ENCODE measurements around the gene ARMH1. TPM values are rescaled to one million over a fixed set of nuclear protein-coding genes. Genes with fewer than 3 reads are reported as not detected.

ARMH1 gene
- total RNA-seq, 6 experiments from 2014 or later: 0.14 to 0.41 (median 0.32) TPM; not detected in 2

DNA sequence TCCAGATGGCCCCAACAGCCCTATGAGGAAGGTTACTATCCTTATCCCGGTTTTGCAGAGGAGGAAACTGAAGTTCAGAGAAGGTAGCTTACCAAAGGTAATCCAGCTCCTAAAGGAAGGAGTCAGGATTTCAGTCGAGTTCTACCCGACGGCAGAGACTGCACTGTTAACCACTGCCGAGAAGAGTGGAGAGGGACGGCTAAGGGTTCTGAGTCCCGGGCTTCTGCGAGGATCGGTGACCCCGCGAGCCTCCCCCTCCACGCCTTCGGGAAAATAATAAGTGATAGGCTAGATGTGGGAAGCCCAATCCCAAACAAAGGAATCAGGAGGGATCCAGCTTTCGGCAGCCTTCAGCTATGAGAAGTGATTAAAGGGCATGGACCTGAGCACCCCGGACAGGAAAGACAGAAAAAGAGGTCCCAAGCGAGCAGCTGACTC lies 820 bp upstream of the ARMH1 start:
- Mint-ChIP-seq H3K4me1 (ENCODE audit: low read depth) (peaks cover 31% of the 10 kb centered on the region), H3K27me3 (ENCODE audit: insufficient read depth) (peaks cover 2% of the 10 kb centered on the region; the same call in 1 of the 2 replicates), H3K27ac (peak overlapping the region; percentile 89), H3K9me3 (no peaks in the 10 kb centered on the region), H3K4me3 (peak overlapping the region; percentile 90), H3K36me3 (ENCODE audit: low read depth) (no peaks in the 10 kb centered on the region)
- peak; percentile 3 for DNase-seq
- TF ChIP-seq, protein P1, sequence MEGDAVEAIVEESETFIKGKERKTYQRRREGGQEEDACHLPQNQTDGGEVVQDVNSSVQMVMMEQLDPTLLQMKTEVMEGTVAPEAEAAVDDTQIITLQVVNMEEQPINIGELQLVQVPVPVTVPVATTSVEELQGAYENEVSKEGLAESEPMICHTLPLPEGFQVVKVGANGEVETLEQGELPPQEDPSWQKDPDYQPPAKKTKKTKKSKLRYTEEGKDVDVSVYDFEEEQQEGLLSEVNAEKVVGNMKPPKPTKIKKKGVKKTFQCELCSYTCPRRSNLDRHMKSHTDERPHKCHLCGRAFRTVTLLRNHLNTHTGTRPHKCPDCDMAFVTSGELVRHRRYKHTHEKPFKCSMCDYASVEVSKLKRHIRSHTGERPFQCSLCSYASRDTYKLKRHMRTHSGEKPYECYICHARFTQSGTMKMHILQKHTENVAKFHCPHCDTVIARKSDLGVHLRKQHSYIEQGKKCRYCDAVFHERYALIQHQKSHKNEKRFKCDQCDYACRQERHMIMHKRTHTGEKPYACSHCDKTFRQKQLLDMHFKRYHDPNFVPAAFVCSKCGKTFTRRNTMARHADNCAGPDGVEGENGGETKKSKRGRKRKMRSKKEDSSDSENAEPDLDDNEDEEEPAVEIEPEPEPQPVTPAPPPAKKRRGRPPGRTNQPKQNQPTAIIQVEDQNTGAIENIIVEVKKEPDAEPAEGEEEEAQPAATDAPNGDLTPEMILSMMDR (IDR thresholded peaks at IDR 0.05): no peak

DNA sequence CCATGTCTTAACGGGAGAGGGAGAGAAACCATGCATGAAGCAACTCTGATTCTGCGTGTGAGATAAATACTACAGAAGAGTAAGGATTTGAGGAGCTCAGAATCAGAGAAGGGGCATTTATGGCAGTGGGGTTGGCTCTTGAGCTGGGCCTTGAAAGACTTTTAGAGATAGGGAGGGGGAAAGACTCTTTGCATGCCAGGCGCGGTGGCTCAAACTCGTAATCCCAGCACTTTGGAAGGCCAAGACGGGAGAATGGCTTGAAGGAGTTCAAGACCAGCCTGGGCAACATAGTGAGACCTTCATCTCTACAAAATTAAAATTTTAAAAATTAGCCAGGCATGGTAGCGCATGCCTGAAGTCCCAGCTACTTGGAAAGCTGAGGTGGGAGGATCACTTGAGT lies 672 bp downstream of the ARMH1 start:
- peaks cover 2% of the 10 kb centered on the region; the same call in 1 of the 2 replicates for H3K27me3 Mint-ChIP-seq (ENCODE audit: insufficient read depth)
- TF ChIP-seq, protein P1 (IDR thresholded peaks at IDR 0.05): no peak
- peak overlapping the region; percentile 89 for H3K27ac Mint-ChIP-seq
- no peaks in the 10 kb centered on the region; the same call in 1 of the 2 replicates for H3K36me3 Mint-ChIP-seq (ENCODE audit: low read depth)
- H3K4me3 Mint-ChIP-seq: peak overlapping the region; percentile 90
- H3K4me1 Mint-ChIP-seq (ENCODE audit: low read depth): peaks cover 31% of the 10 kb centered on the region
- no peak for DNase-seq
- H3K9me3 Mint-ChIP-seq: no peaks in the 10 kb centered on the region

DNA sequence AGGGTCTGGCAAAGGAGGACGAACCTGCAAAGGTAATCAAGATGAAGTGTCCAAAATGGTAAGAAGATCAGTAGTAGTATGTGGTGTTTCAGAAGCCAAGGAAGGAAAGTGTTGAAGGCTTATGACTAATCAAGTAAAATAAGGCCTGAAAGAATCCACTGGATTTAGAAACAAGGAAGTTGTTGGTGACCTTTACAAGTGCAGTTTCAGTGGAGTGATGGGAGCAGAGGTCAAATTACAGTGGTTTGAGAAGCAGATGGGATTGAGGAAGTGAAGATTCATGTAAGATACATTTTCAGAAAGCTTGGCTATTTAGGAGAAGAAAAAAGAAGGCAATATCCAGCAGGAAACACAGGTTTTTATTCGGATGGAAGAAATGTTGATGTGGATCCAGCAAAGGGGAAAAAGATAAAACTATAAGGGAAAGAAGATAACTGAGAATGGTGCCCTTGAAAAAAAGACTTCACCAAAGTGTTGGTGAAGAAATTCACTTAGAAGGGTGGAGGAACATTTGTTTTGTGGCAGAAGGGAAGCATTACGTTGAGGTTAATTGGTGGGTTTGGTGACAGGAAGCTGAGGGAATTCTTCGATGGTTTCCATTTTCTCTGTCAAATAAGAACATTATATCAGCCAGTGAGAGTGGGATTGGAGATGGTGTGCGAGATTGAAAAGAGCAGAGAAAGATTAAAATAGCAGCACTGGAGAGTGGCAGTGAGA lies 2.1 kb downstream of the ARMH1 start:
- Mint-ChIP-seq H3K4me1 (ENCODE audit: low read depth) (peaks cover 31% of the 10 kb centered on the region), H3K27ac (no peak overlapping the region), H3K4me3 (no peak overlapping the region), H3K9me3 (no peaks in the 10 kb centered on the region), H3K36me3 (ENCODE audit: low read depth) (no peaks in the 10 kb centered on the region; the same call in 1 of the 2 replicates), H3K27me3 (ENCODE audit: insufficient read depth) (peaks cover 2% of the 10 kb centered on the region; the same call in 1 of the 2 replicates)
- peak; percentile 51 for DNase-seq
- TF ChIP-seq, protein P1 (IDR thresholded peaks at IDR 0.05): no peak

DNA sequence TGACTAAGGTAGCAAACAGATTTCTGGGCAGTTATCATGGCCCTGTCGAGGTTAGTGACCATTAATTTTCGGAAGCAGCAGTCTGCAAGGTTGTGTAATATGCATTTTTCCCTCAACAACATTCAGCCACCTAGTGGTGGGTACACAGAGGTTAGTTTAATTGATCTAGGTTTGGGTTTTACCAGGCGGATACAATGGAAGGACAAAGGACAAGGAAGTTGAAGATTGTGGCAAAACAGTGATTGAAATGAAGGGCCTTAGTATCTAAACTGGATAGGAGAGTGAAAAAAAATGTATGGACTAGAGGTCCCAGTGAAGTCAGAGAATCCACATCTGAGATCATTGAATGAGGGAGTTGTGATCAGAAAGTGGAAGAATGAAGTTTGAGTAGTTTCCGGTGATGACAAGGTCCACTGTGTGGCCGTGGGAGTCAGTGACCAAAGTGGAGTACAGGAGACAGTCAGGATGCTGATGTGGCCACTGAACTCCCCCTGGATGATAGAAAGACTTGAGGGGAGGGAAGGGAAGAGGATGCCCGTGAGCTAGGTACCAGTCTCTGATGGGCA lies 2.8 kb downstream of the ARMH1 start:
- no peak overlapping the region for H3K4me3 Mint-ChIP-seq
- peaks cover 25% of the 10 kb centered on the region for H3K4me1 Mint-ChIP-seq (ENCODE audit: low read depth)
- H3K36me3 Mint-ChIP-seq (ENCODE audit: low read depth): no peaks in the 10 kb centered on the region; the same call in 1 of the 2 replicates
- no peaks in the 10 kb centered on the region for H3K9me3 Mint-ChIP-seq
- peak; percentile 76 for DNase-seq
- no peaks in the 10 kb centered on the region; the same call in 1 of the 2 replicates for H3K27me3 Mint-ChIP-seq (ENCODE audit: insufficient read depth)
- no peak overlapping the region for H3K27ac Mint-ChIP-seq
- TF ChIP-seq, protein P1 (IDR thresholded peaks at IDR 0.05): peak; percentile 85

DNA sequence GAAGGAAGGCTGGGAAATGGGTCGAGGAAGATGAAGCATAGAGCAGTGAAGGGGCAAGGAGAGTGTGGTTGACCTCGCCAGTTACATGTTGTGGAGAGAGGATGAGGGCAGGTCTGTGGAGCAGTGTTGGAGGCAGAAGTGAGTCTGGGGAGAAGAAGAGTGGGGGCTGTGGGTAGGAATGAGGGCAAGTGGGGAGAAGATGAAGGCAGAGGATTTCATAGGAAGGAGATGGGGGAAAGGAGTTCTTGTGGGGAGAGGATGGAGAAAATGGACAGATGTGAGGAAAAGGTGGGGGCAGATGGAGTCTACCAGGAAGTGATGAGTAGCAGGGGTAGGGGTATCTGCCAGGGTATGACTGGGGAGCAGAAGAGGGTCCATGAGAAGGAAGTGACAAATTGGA lies 3.6 kb downstream of the ARMH1 start:
- Mint-ChIP-seq H3K27me3 (ENCODE audit: insufficient read depth) (peaks cover under 1% of the 10 kb centered on the region; the same call in 1 of the 2 replicates), H3K9me3 (no peaks in the 10 kb centered on the region), H3K4me1 (ENCODE audit: low read depth) (peaks cover 16% of the 10 kb centered on the region), H3K27ac (no peak overlapping the region), H3K4me3 (no peak overlapping the region), H3K36me3 (ENCODE audit: low read depth) (no peaks in the 10 kb centered on the region; the same call in 1 of the 2 replicates)
- TF ChIP-seq, protein P1 (IDR thresholded peaks at IDR 0.05): no peak
- no peak for DNase-seq

Measured in HFFc6 (cell line).